Activated CD4-positive, CD25-positive, alpha-beta regulatory T cell treated with anti-CD3 and anti-CD28 coated beads, Interleukin-2, amount 50 U/mL, for 16 hours (primary cell): ENCODE measurements around the gene LDHD.

ENCODE experiments used
- DNase-seq: peaks from one replicate; pipeline ENCODE4 v3.0.0-alpha.2; 2020; ENCODE audit warnings: low read depth, low spot score

LDHD gene

GRCh38 chr16:75063549-75064088, 53.0 kb downstream of the LDHD start:
- no peak for DNase-seq

GRCh38 chr16:75062976-75063346, 53.6 kb downstream of the LDHD start:
- DNase-seq: no peak

GRCh38 chr16:75062135-75062975, 54.2 kb downstream of the LDHD start:
- no peak for DNase-seq
